RWPE2 (cell line): ENCODE measurements around the gene ACSL6.

Source experiments
- ATAC-seq: fragments of 200-7000 bp; cut with Tn5 transposase; 3 replicates; pipeline ENCODE4 v1.9.1; 2021; ENCODE audit warnings: low read depth
- DNase-seq: peaks from one replicate; pipeline ENCODE4 v3.0.0-alpha.2; 2020; ENCODE audit warnings: low spot score
- H3K27ac ChIP-seq: fragments of 450-650 bp; 2 replicates; pipeline ENCODE4 v1.5.1; 2017; ENCODE audit warnings: mild to moderate bottlenecking; ENCODE audit not compliant: poor library complexity, severe bottlenecking
- H3K27me3 ChIP-seq: fragments of 250-450 bp; sonication (Bioruptor Pico); 2 replicates; pipeline ENCODE4 v1.5.1; 2021; ENCODE audit warnings: mild to moderate bottlenecking, moderate library complexity; ENCODE audit not compliant: insufficient read depth, poor library complexity, severe bottlenecking
- H3K36me3 ChIP-seq: fragments of 250-450 bp; sonication (Bioruptor Pico); 2 replicates; pipeline ENCODE4 v1.5.1; 2020; ENCODE audit warnings: low read depth, mild to moderate bottlenecking, moderate library complexity
- H3K4me1 ChIP-seq: fragments of 250-450 bp; sonication (Bioruptor Pico); 2 replicates; pipeline ENCODE4 v1.5.1; 2021; ENCODE audit warnings: mild to moderate bottlenecking, moderate library complexity; ENCODE audit not compliant: insufficient read depth, poor library complexity, severe bottlenecking
- H3K4me3 ChIP-seq: fragments of 250-450 bp; sonication (Bioruptor Pico); 2 replicates; pipeline ENCODE4 v1.5.1; 2021; ENCODE audit warnings: mild to moderate bottlenecking, moderate library complexity; ENCODE audit not compliant: severe bottlenecking
- H3K9me3 ChIP-seq: fragments of 250-450 bp; sonication (Bioruptor Pico); 2 replicates; pipeline ENCODE4 v1.5.1; 2021; ENCODE audit warnings: mild to moderate bottlenecking, moderate library complexity; ENCODE audit not compliant: severe bottlenecking
- CTCF ChIP-seq: fragments of 450-650 bp; IDR thresholded peaks from one replicate; pipeline ENCODE4 v1.5.1; 2017; ENCODE audit warnings: mild to moderate bottlenecking, moderate library complexity; ENCODE audit not compliant: poor library complexity, severe bottlenecking

Gene ACSL6

GRCh38 chr5:131981516-131981915 lies 29.9 kb downstream of the ACSL6 start:
- no peaks in the 10 kb centered on the region for H3K9me3 ChIP-seq
- ATAC-seq, result peak; percentile 30
- H3K27me3 ChIP-seq, result no peaks in the 10 kb centered on the region
- H3K4me1 ChIP-seq, result no peaks in the 10 kb centered on the region
- no peak overlapping the region for H3K27ac ChIP-seq
- H3K36me3 ChIP-seq, result no peaks in the 10 kb centered on the region
- DNase-seq, result no peak
- TF ChIP-seq CTCF, result no peak
- no peak overlapping the region for H3K4me3 ChIP-seq

- no peaks in the 10 kb centered on the region for H3K4me1 ChIP-seq
- H3K27me3 ChIP-seq, result no peaks in the 10 kb centered on the region
- no peaks in the 10 kb centered on the region for H3K9me3 ChIP-seq
- no peak overlapping the region for H3K4me3 ChIP-seq
- DNase-seq (no peak), ATAC-seq (no peak)
- no peaks in the 10 kb centered on the region for H3K36me3 ChIP-seq
- H3K27ac ChIP-seq, result no peak overlapping the region
- TF ChIP-seq CTCF, result no peak
Measured at GRCh38 chr5:131980696-131981095, 30.8 kb downstream of the ACSL6 start.

GRCh38 chr5:131979816-131980215 lies 31.6 kb downstream of the ACSL6 start:
- no peak overlapping the region for H3K4me3 ChIP-seq
- TF ChIP-seq CTCF, result no peak
- no peaks in the 10 kb centered on the region for H3K36me3 ChIP-seq
- DNase-seq, result no peak
- ATAC-seq, result no peak
- no peaks in the 10 kb centered on the region for H3K9me3 ChIP-seq
- H3K4me1 ChIP-seq, result no peaks in the 10 kb centered on the region
- no peaks in the 10 kb centered on the region for H3K27me3 ChIP-seq
- H3K27ac ChIP-seq, result no peak overlapping the region

GRCh38 chr5:131977212-131977604 lies 34.2 kb downstream of the ACSL6 start:
- Histone ChIP-seq H3K27ac (no peak overlapping the region), H3K36me3 (no peaks in the 10 kb centered on the region), H3K9me3 (no peaks in the 10 kb centered on the region), H3K4me3 (no peak overlapping the region), H3K4me1 (no peaks in the 10 kb centered on the region), H3K27me3 (no peaks in the 10 kb centered on the region)
- DNase-seq (no peak), ATAC-seq (no peak)
- TF ChIP-seq CTCF, result no peak

GRCh38 chr5:131976414-131977211 lies 34.8 kb downstream of the ACSL6 start:
- H3K9me3 ChIP-seq, result no peaks in the 10 kb centered on the region
- no peak overlapping the region for H3K27ac ChIP-seq
- H3K36me3 ChIP-seq, result no peaks in the 10 kb centered on the region
- H3K4me1 ChIP-seq, result no peaks in the 10 kb centered on the region
- H3K4me3 ChIP-seq, result no peak overlapping the region
- no peak for TF ChIP-seq CTCF
- DNase-seq, result no peak
- ATAC-seq, result no peak
- no peaks in the 10 kb centered on the region for H3K27me3 ChIP-seq
